Measurements from ENCODE around the gene PTPRF.
A peak's percentile ranks its signal among the peaks of the same experiment; 100 is the strongest.

PTPRF gene

GRCh38 chr1:43520100-43520778, 10.4 kb upstream of the PTPRF start:
- H3K27ac ChIP-seq (ENCODE audit: low read depth, low read length), result no peak overlapping the region

GRCh38 chr1:43521078-43521477, 9.6 kb upstream of the PTPRF start:
- no peaks in the 10 kb centered on the region for H3K4me1 ChIP-seq (ENCODE audit: control insufficient read depth, insufficient read depth, low read length)
- H3K4me3 ChIP-seq (ENCODE audit: low read length), result no peak overlapping the region
- H3K27ac ChIP-seq (ENCODE audit: low read depth, low read length), result no peak overlapping the region
- H3K9ac ChIP-seq (ENCODE audit: low read length), result no peak overlapping the region
- no peaks in the 10 kb centered on the region for H3K36me3 ChIP-seq (ENCODE audit: control insufficient read depth, insufficient read depth, low read length)
- no peaks in the 10 kb centered on the region for H3K27me3 ChIP-seq (ENCODE audit: control insufficient read depth, insufficient read depth, low read length)

More at GRCh38 chr1:43520100-43520778, 10.4 kb upstream of the PTPRF start:
- H3K27me3 ChIP-seq (ENCODE audit: control insufficient read depth, insufficient read depth, low read length), result no peaks in the 10 kb centered on the region
- H3K4me1 ChIP-seq (ENCODE audit: control insufficient read depth, insufficient read depth, low read length), result no peaks in the 10 kb centered on the region
- no peak overlapping the region for H3K4me3 ChIP-seq (ENCODE audit: low read length)
- no peaks in the 10 kb centered on the region for H3K36me3 ChIP-seq (ENCODE audit: control insufficient read depth, insufficient read depth, low read length)
- no peak overlapping the region for H3K9ac ChIP-seq (ENCODE audit: low read length)

GRCh38 chr1:43521756-43522155, 8.9 kb upstream of the PTPRF start:
- Histone ChIP-seq H3K4me3 (ENCODE audit: low read length) (no peak overlapping the region), H3K36me3 (ENCODE audit: control insufficient read depth, insufficient read depth, low read length) (no peaks in the 10 kb centered on the region), H3K27ac (ENCODE audit: low read depth, low read length) (no peak overlapping the region), H3K9ac (ENCODE audit: low read length) (no peak overlapping the region), H3K27me3 (ENCODE audit: control insufficient read depth, insufficient read depth, low read length) (no peaks in the 10 kb centered on the region), H3K4me1 (ENCODE audit: control insufficient read depth, insufficient read depth, low read length) (no peaks in the 10 kb centered on the region)

- H3K9ac ChIP-seq (ENCODE audit: low read length), result no peak overlapping the region
- H3K4me3 ChIP-seq (ENCODE audit: low read length), result no peak overlapping the region
- no peaks in the 10 kb centered on the region for H3K27me3 ChIP-seq (ENCODE audit: control insufficient read depth, insufficient read depth, low read length)
- no peaks in the 10 kb centered on the region for H3K4me1 ChIP-seq (ENCODE audit: control insufficient read depth, insufficient read depth, low read length)
- no peaks in the 10 kb centered on the region for H3K36me3 ChIP-seq (ENCODE audit: control insufficient read depth, insufficient read depth, low read length)
- H3K27ac ChIP-seq (ENCODE audit: low read depth, low read length), result no peak overlapping the region
Measured at GRCh38 chr1:43522431-43522775, 8.3 kb upstream of the PTPRF start.

GRCh38 chr1:43522776-43523480, 7.8 kb upstream of the PTPRF start:
- H3K4me3 ChIP-seq (ENCODE audit: low read length), result no peak overlapping the region
- H3K27me3 ChIP-seq (ENCODE audit: control insufficient read depth, insufficient read depth, low read length), result no peaks in the 10 kb centered on the region
- no peak overlapping the region for H3K9ac ChIP-seq (ENCODE audit: low read length)
- H3K4me1 ChIP-seq (ENCODE audit: control insufficient read depth, insufficient read depth, low read length), result no peaks in the 10 kb centered on the region
- no peaks in the 10 kb centered on the region for H3K36me3 ChIP-seq (ENCODE audit: control insufficient read depth, insufficient read depth, low read length)
- no peak overlapping the region for H3K27ac ChIP-seq (ENCODE audit: low read depth, low read length)

- Histone ChIP-seq H3K4me3 (ENCODE audit: low read length) (no peak overlapping the region), H3K36me3 (ENCODE audit: control insufficient read depth, insufficient read depth, low read length) (no peaks in the 10 kb centered on the region), H3K27me3 (ENCODE audit: control insufficient read depth, insufficient read depth, low read length) (no peaks in the 10 kb centered on the region), H3K27ac (ENCODE audit: low read depth, low read length) (no peak overlapping the region), H3K4me1 (ENCODE audit: control insufficient read depth, insufficient read depth, low read length) (no peaks in the 10 kb centered on the region), H3K9ac (ENCODE audit: low read length) (no peak overlapping the region)
Measured at GRCh38 chr1:43524804-43525203, 5.9 kb upstream of the PTPRF start.

GRCh38 chr1:43526002-43526401, 4.7 kb upstream of the PTPRF start:
- Histone ChIP-seq H3K36me3 (ENCODE audit: control insufficient read depth, insufficient read depth, low read length) (no peaks in the 10 kb centered on the region), H3K27ac (ENCODE audit: low read depth, low read length) (no peak overlapping the region), H3K9ac (ENCODE audit: low read length) (no peak overlapping the region), H3K4me1 (ENCODE audit: control insufficient read depth, insufficient read depth, low read length) (peaks cover 6% of the 10 kb centered on the region), H3K4me3 (ENCODE audit: low read length) (no peak overlapping the region), H3K27me3 (ENCODE audit: control insufficient read depth, insufficient read depth, low read length) (no peaks in the 10 kb centered on the region)

GRCh38 chr1:43527111-43527878, 3.4 kb upstream of the PTPRF start:
- Histone ChIP-seq H3K4me1 (ENCODE audit: control insufficient read depth, insufficient read depth, low read length) (peaks cover 6% of the 10 kb centered on the region), H3K4me3 (ENCODE audit: low read length) (no peak overlapping the region), H3K27ac (ENCODE audit: low read depth, low read length) (no peak overlapping the region), H3K9ac (ENCODE audit: low read length) (no peak overlapping the region), H3K27me3 (ENCODE audit: control insufficient read depth, insufficient read depth, low read length) (no peaks in the 10 kb centered on the region), H3K36me3 (ENCODE audit: control insufficient read depth, insufficient read depth, low read length) (no peaks in the 10 kb centered on the region)

- H3K36me3 ChIP-seq (ENCODE audit: control insufficient read depth, insufficient read depth, low read length), result no peaks in the 10 kb centered on the region
- H3K4me1 ChIP-seq (ENCODE audit: control insufficient read depth, insufficient read depth, low read length), result peaks cover 8% of the 10 kb centered on the region
- H3K27me3 ChIP-seq (ENCODE audit: control insufficient read depth, insufficient read depth, low read length), result no peaks in the 10 kb centered on the region
- no peak overlapping the region for H3K4me3 ChIP-seq (ENCODE audit: low read length)
- no peak overlapping the region for H3K9ac ChIP-seq (ENCODE audit: low read length)
- H3K27ac ChIP-seq (ENCODE audit: low read depth, low read length), result no peak overlapping the region
Measured at GRCh38 chr1:43529206-43529731, 1.4 kb upstream of the PTPRF start.

GRCh38 chr1:43531107-43531905, 623 bp downstream of the PTPRF start:
- Histone ChIP-seq H3K9ac (ENCODE audit: low read length) (no peak overlapping the region), H3K4me3 (ENCODE audit: low read length) (peak overlapping the region; percentile 56), H3K4me1 (ENCODE audit: control insufficient read depth, insufficient read depth, low read length) (peaks cover 8% of the 10 kb centered on the region), H3K27me3 (ENCODE audit: control insufficient read depth, insufficient read depth, low read length) (no peaks in the 10 kb centered on the region), H3K27ac (ENCODE audit: low read depth, low read length) (peak overlapping the region; percentile 69), H3K36me3 (ENCODE audit: control insufficient read depth, insufficient read depth, low read length) (no peaks in the 10 kb centered on the region)

- H3K9ac ChIP-seq (ENCODE audit: low read length), result peak overlapping the region; percentile 60
- H3K4me3 ChIP-seq (ENCODE audit: low read length), result peak overlapping the region; percentile 56
- H3K36me3 ChIP-seq (ENCODE audit: control insufficient read depth, insufficient read depth, low read length), result no peaks in the 10 kb centered on the region
- H3K4me1 ChIP-seq (ENCODE audit: control insufficient read depth, insufficient read depth, low read length), result peaks cover 8% of the 10 kb centered on the region
- H3K27me3 ChIP-seq (ENCODE audit: control insufficient read depth, insufficient read depth, low read length), result no peaks in the 10 kb centered on the region
- peak overlapping the region; percentile 68 for H3K27ac ChIP-seq (ENCODE audit: low read depth, low read length)
Measured at GRCh38 chr1:43531906-43532584, 1.4 kb downstream of the PTPRF start.
